Activated CD4-positive, alpha-beta T cell treated with anti-CD3 and anti-CD28 coated beads for 24 hours (primary cell): ENCODE measurements around the gene SLX4IP.

Source experiments
- DNase-seq, 2 donors: peaks; one replicate each; pipeline ENCODE4 v3.0.0-alpha.2; 2020; ENCODE audit warnings: low read depth in 2 of 2

SLX4IP gene

GRCh38 chr20:10521068-10521831, 86.1 kb downstream of the SLX4IP start:
- no peak for DNase-seq

- no peak for DNase-seq
Observed at GRCh38 chr20:10521836-10522235, 86.7 kb downstream of the SLX4IP start.

- DNase-seq: no peak
Observed at GRCh38 chr20:10522328-10522727, 87.2 kb downstream of the SLX4IP start.

GRCh38 chr20:10523443-10523842, 88.3 kb downstream of the SLX4IP start:
- DNase-seq: no peak

- DNase-seq: no peak
Observed at GRCh38 chr20:10524034-10524476, 89.0 kb downstream of the SLX4IP start.

- no peak for DNase-seq
Observed at GRCh38 chr20:10524643-10525042, 89.5 kb downstream of the SLX4IP start.

- DNase-seq: no peak
Observed at GRCh38 chr20:10527781-10528180, 92.7 kb downstream of the SLX4IP start.

- DNase-seq: no peak
Observed at GRCh38 chr20:10530883-10531282, 95.8 kb downstream of the SLX4IP start.

- no peak for DNase-seq
Observed at GRCh38 chr20:10531848-10532247, 96.7 kb downstream of the SLX4IP start.

GRCh38 chr20:10532361-10532760, 97.3 kb downstream of the SLX4IP start:
- no peak for DNase-seq

GRCh38 chr20:10536531-10536930, 101.4 kb downstream of the SLX4IP start:
- DNase-seq: no peak

GRCh38 chr20:10537850-10538480, 102.9 kb downstream of the SLX4IP start:
- no peak for DNase-seq

GRCh38 chr20:10538768-10539167, 103.7 kb downstream of the SLX4IP start:
- DNase-seq: no peak

- no peak for DNase-seq
Observed at GRCh38 chr20:10539818-10540553, 104.9 kb downstream of the SLX4IP start.

GRCh38 chr20:10540636-10541493, 105.8 kb downstream of the SLX4IP start:
- no peak for DNase-seq

GRCh38 chr20:10541668-10542411, 106.7 kb downstream of the SLX4IP start:
- no peak for DNase-seq

GRCh38 chr20:10542442-10542841, 107.3 kb downstream of the SLX4IP start:
- DNase-seq: no peak

GRCh38 chr20:10543480-10543879, 108.4 kb downstream of the SLX4IP start:
- DNase-seq: no peak

- DNase-seq: no peak
Observed at GRCh38 chr20:10547276-10548114, 112.4 kb downstream of the SLX4IP start.

- DNase-seq: no peak
Observed at GRCh38 chr20:10549511-10549910, 114.4 kb downstream of the SLX4IP start.
